A673 (cell line): ENCODE measurements around the gene CLSTN1. TPM values are rescaled to one million over a fixed set of nuclear protein-coding genes. Genes with fewer than 3 reads are reported as not detected.

ENCODE experiments used
- BruUV-seq: library from RNA; stranded (reverse); fragments of 400-500 nt; replicated peaks from 2 replicates; lab custom pipeline; 2021; lab: Mats Ljungman, UMichigan
- CTCF ChIA-PET: fragments of 300-600 bp; sonication (Branson Sonifier 250); formaldehyde crosslinking; loops from one replicate; lab custom pipeline; 2022; ENCODE audit warnings: antibody characterized with exemption; lab: Charles Lee
- POLR2A ChIA-PET: fragments of 300-600 bp; sonication (Branson Sonifier 250); formaldehyde crosslinking; loops from one replicate; lab custom pipeline; 2022; ENCODE audit warnings: antibody characterized with exemption; ENCODE audit not compliant: low non-redundant PET; lab: Charles Lee
- DNase-seq: peaks from one replicate; pipeline ENCODE4 v3.0.0-alpha.2; 2015; ENCODE audit warnings: low spot score
- H3K27ac ChIP-seq: fragments of 200-600 bp; sonication (generic); 2 replicates; pipeline ENCODE4 v1.5.1; 2016; ENCODE audit warnings: mixed run types, low read depth, mild to moderate bottlenecking, mixed read lengths, antibody characterized with exemption, low read length; ENCODE audit not compliant: poor library complexity, severe bottlenecking
- H3K27me3 ChIP-seq: fragments of 200-600 bp; sonication (generic); replicated peaks from 2 replicates; pipeline ENCODE4 v1.6.1; 2017; ENCODE audit warnings: mixed run types, low read depth, mild to moderate bottlenecking, mixed read lengths, antibody characterized with exemption, low read length; ENCODE audit not compliant: insufficient read depth, poor library complexity
- H3K36me3 ChIP-seq: fragments of 200-600 bp; sonication (generic); 2 replicates; pipeline ENCODE4 v1.6.1; 2016; ENCODE audit warnings: mixed run types, mild to moderate bottlenecking, mixed read lengths, antibody characterized with exemption, low read length; ENCODE audit not compliant: insufficient read depth, poor library complexity, severe bottlenecking
- H3K4me1 ChIP-seq: fragments of 200-600 bp; sonication (generic); 2 replicates; pipeline ENCODE4 v1.6.1; 2017; ENCODE audit warnings: mixed run types, mild to moderate bottlenecking, mixed read lengths, antibody characterized with exemption, low read length; ENCODE audit not compliant: insufficient read depth, poor library complexity, severe bottlenecking
- H3K4me3 ChIP-seq: fragments of 200-600 bp; sonication (generic); 2 replicates; pipeline ENCODE4 v1.5.1; 2016; ENCODE audit warnings: low read depth, mixed run types, mild to moderate bottlenecking, mixed read lengths, low read length; ENCODE audit not compliant: poor library complexity, severe bottlenecking
- H3K9me3 ChIP-seq: fragments of 200-600 bp; sonication (generic); 2 replicates; pipeline ENCODE4 v1.6.1; 2016; ENCODE audit warnings: mixed run types, low read depth, mild to moderate bottlenecking, mixed read lengths, antibody characterized with exemption, low read length; ENCODE audit not compliant: poor library complexity, severe bottlenecking
- CTCF ChIP-seq: fragments of 300-800, 200-600 bp; sonication (generic); conservative IDR thresholded peaks from 2 replicates; pipeline ENCODE4 v1.5.1; 2017; ENCODE audit warnings: low read depth, mild to moderate bottlenecking, antibody characterized with exemption, low read length, moderate library complexity, mixed read lengths
- EZH2 ChIP-seq: fragments of 200-600 bp; sonication (generic); IDR thresholded peaks from 2 replicates; pipeline ENCODE4 v1.6.1; 2017; ENCODE audit warnings: borderline replicate concordance, low read depth, mild to moderate bottlenecking, mixed read lengths, antibody characterized with exemption, low read length; ENCODE audit not compliant: poor library complexity, severe bottlenecking
- intact Hi-C: fragments of 100-400 bp; cut with micrococcal nuclease; formaldehyde crosslinking; loops from one replicate; pipeline ENCODE4 v1.10.0; 2022; ENCODE audit not compliant: unreplicated experiment
- total RNA-seq: library from RNA; stranded (reverse); gene quantifications from 2 replicates; pipeline ENCODE4 v1.2.3, GENCODE V29; 2021

CLSTN1 gene
- total RNA-seq, 1 experiment from 2014 or later = 77.4 TPM

- no TSS peak for BruUV-seq
- intact Hi-C loops = no loop called here
- no peak for DNase-seq
- TF ChIP-seq CTCF (no peak), EZH2 (no peak)
- POLR2A ChIA-PET = no interaction called here
- Histone ChIP-seq H3K27me3 (no peaks in the 10 kb centered on the region), H3K27ac (no peak overlapping the region), H3K4me1 (no peaks in the 10 kb centered on the region), H3K36me3 (peaks cover 40% of the 10 kb centered on the region), H3K4me3 (no peak overlapping the region), H3K9me3 (no peaks in the 10 kb centered on the region)
- CTCF ChIA-PET = no interaction called here
These were observed 95.1 kb downstream of the CLSTN1 start for GRCh38 chr1:9728451-9729295.

- POLR2A ChIA-PET = no interaction called here
- Histone ChIP-seq H3K27ac (no peak overlapping the region), H3K9me3 (no peaks in the 10 kb centered on the region), H3K27me3 (no peaks in the 10 kb centered on the region), H3K4me3 (no peak overlapping the region), H3K4me1 (no peaks in the 10 kb centered on the region), H3K36me3 (peaks cover 24% of the 10 kb centered on the region)
- intact Hi-C loops = no loop called here
- no peak for DNase-seq
- no peak for TF ChIP-seq CTCF
- CTCF ChIA-PET = interaction anchor here (0.6 kb wide), 1 partner anchor 52 kb away, joined by 3 read pairs; no protein-coding TSS in a partner anchor
- no TSS peak for BruUV-seq
These were observed 96.7 kb downstream of the CLSTN1 start for GRCh38 chr1:9726905-9727595.

GRCh38 chr1:9726406-9726805 is 97.4 kb downstream of the CLSTN1 start:
- peaks cover 19% of the 10 kb centered on the region for H3K36me3 ChIP-seq
- ChIA-PET CTCF (no interaction called here), POLR2A (no interaction called here)
- H3K9me3 ChIP-seq = no peaks in the 10 kb centered on the region
- no TSS peak for BruUV-seq
- no peaks in the 10 kb centered on the region for H3K4me1 ChIP-seq
- no peak for DNase-seq
- intact Hi-C loops = no loop called here
- H3K4me3 ChIP-seq = no peak overlapping the region
- H3K27me3 ChIP-seq = no peaks in the 10 kb centered on the region
- H3K27ac ChIP-seq = no peak overlapping the region
- no peak for TF ChIP-seq CTCF
- no peak for TF ChIP-seq EZH2
